Suprapubic skin (tissue), 3 donors: ENCODE measurements around the gene LRRC26.

Experiments used
- POLR2AphosphoS5 ChIP-seq, 3 donors: sonication (generic); formaldehyde crosslinking; IDR thresholded peaks; one replicate each; pipeline ENCODE4 v1.6.1; 2017; ENCODE audit warnings: antibody characterized with exemption in 3 of 3
- TF ChIP-seq, protein P1 (sequence below), 2 donors: fragments of 200-600 bp in 1 of 2; fragments of 450-650 bp in 1 of 2; sonication (generic) in 1 of 2; IDR thresholded peaks; one replicate each; pipeline ENCODE4 v1.5.1; 2016 to 2019; ENCODE audit warnings: antibody characterized with exemption in 2 of 2, mild to moderate bottlenecking in 1 of 2, moderate library complexity in 1 of 2

DNA sequence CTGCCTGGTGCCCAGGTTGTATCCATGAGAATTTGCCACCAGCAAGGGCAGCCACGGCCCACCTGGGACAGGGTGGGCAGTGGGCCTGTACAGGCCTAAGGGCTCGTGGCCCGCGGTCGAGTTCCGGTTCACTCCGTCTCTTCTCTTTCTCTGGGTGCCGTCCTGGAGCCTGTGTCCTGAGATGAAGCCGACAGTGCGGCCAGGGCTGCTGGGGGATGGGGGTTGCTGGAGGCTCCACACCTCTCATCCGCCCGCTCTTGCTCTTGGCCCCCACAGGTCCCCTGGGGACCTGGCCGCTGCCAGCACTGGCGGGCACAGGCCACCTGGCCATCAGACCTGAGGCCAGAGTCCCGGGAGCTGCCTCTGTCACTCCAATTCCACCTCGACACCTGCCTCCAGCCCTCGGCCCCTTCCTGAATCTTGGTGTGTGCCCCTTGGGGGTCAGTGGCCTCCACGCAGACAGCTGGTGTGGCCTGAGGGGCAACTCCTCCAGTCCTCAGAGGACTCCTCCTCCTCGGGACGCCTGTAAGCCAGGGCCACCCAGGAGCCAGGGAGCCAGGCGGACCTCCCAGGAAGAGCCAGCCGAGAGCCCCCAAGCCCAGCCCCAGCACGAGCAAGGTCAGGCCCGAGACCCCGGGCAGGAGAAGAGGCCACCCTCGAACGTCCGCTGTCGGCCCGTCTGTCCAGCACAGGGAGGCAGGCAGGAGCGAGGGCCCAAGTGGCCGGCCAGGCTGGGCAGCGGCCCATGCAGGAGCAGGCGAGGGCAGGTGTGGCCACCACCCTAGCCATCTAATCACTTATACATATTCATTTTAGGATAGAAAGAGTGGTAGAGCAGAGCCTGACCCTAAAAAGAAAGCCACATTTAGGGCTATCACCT is 5.2 kb downstream of the LRRC26 start:
- no peak for TF ChIP-seq POLR2AphosphoS5 (IDR thresholded peaks at IDR 0.05)
- TF ChIP-seq, protein P1, sequence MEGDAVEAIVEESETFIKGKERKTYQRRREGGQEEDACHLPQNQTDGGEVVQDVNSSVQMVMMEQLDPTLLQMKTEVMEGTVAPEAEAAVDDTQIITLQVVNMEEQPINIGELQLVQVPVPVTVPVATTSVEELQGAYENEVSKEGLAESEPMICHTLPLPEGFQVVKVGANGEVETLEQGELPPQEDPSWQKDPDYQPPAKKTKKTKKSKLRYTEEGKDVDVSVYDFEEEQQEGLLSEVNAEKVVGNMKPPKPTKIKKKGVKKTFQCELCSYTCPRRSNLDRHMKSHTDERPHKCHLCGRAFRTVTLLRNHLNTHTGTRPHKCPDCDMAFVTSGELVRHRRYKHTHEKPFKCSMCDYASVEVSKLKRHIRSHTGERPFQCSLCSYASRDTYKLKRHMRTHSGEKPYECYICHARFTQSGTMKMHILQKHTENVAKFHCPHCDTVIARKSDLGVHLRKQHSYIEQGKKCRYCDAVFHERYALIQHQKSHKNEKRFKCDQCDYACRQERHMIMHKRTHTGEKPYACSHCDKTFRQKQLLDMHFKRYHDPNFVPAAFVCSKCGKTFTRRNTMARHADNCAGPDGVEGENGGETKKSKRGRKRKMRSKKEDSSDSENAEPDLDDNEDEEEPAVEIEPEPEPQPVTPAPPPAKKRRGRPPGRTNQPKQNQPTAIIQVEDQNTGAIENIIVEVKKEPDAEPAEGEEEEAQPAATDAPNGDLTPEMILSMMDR (IDR thresholded peaks at IDR 0.05), result no peak
